ENCODE measurements around the gene GGACT.

- TF ChIP-seq CTCF (IDR thresholded peaks at IDR 0.05), result no peak
- no peak for TF ChIP-seq POLR2AphosphoS5 (IDR thresholded peaks at IDR 0.05; ENCODE audit: low read depth, low read length)
- TF ChIP-seq TCF7L2 (IDR thresholded peaks at IDR 0.05; ENCODE audit: low read depth, low read length), result no peak
- no peak for TF ChIP-seq REST (IDR thresholded peaks at IDR 0.05; ENCODE audit: insufficient read depth in 1 of 2, low read depth in 2 of 2, low read length in 1 of 2)
These were observed 22.0 kb downstream of the GGACT start for GRCh38 chr13:100566543-100566942.

All from Panc1 (cell line).